H1 (cell line): Measurements from ENCODE around the gene SPRN. TPM values are rescaled to one million over a fixed set of nuclear protein-coding genes. Genes with fewer than 3 reads are reported as not detected.

Experiments
- CTCF ChIA-PET: fragments of 300-600 bp; sonication (Branson Sonifier 250); formaldehyde crosslinking; loops from one replicate; lab custom pipeline; 2021; ENCODE audit not compliant: partially characterized antibody; lab: Charles Lee
- POLR2A ChIA-PET: fragments of 300-600 bp; sonication (Branson Sonifier 250); formaldehyde crosslinking; loops from one replicate; lab custom pipeline; 2021; ENCODE audit warnings: inconsistent platforms; ENCODE audit not compliant: partially characterized antibody; lab: Charles Lee
- DNase-seq, 2 experiments: peaks; one replicate each; pipeline versions ENCODE4 v3.0.0 to v3.0.0-alpha.2; 2010 to 2022; ENCODE audit warnings: low spot score in 2 of 2, low read depth in 1 of 2, mixed read lengths in 1 of 2
- FAIRE-seq: peaks from 2 replicates; lab custom pipeline; 2011; peaks lifted over from hg19 to GRCh38; lab: Jason Lieb, UNC
- H2AFZ ChIP-seq: 2 replicates; pipeline ENCODE4 v1.8.1; 2012; ENCODE audit warnings: low read length, inconsistent platforms
- H2AK5ac ChIP-seq: 2 replicates; pipeline ENCODE4 v1.6.1; 2013; ENCODE audit warnings: low read depth, low read length
- H2BK120ac ChIP-seq: replicated peaks from 2 replicates; pipeline ENCODE3; 2013; ENCODE audit warnings: low read depth, low read length, inconsistent platforms
- H2BK12ac ChIP-seq: 2 replicates; pipeline ENCODE4 v1.6.1; 2013; ENCODE audit warnings: low read depth, low read length
- H2BK15ac ChIP-seq: 2 replicates; pipeline ENCODE4 v1.6.1; 2013; ENCODE audit warnings: low read length
- H2BK20ac ChIP-seq: 2 replicates; pipeline ENCODE4 v1.6.1; 2013; ENCODE audit warnings: low read length
- H2BK5ac ChIP-seq: 2 replicates; pipeline ENCODE4 v1.6.1; 2013; ENCODE audit warnings: low read depth, low read length
- H3K14ac ChIP-seq: 2 replicates; pipeline ENCODE4 v1.6.1; 2013; ENCODE audit warnings: inconsistent platforms; ENCODE audit not compliant: insufficient read length
- H3K18ac ChIP-seq: 2 replicates; pipeline ENCODE4 v1.6.1; 2013; ENCODE audit warnings: low read length; ENCODE audit errors: extremely low read depth
- H3K23ac ChIP-seq: 2 replicates; pipeline ENCODE4 v1.6.1; 2013; ENCODE audit warnings: inconsistent platforms; ENCODE audit not compliant: insufficient read length
- H3K23me2 ChIP-seq: 2 replicates; pipeline ENCODE4 v1.6.1; 2013; ENCODE audit warnings: low read depth, low read length
- H3K27ac ChIP-seq: 2 replicates; pipeline ENCODE4 v1.6.1; 2011; ENCODE audit warnings: low read depth, low read length, inconsistent platforms
- H3K27me3 ChIP-seq, 4 experiments: replicated peaks in 1 of 4; 1 replicate in 1 of 4; 2 replicates in 3 of 4; pipeline versions ENCODE4 v1.6.1 to v1.8.1; 2011 to 2013; ENCODE audit warnings: low read length in 3 of 4, mild to moderate bottlenecking in 3 of 4, inconsistent platforms in 2 of 4, mixed read lengths in 2 of 4, moderate library complexity in 1 of 4; ENCODE audit not compliant: control insufficient read depth in 3 of 4, insufficient read depth in 3 of 4; ENCODE audit errors: extremely low read depth in 1 of 4
- H3K36me3 ChIP-seq, 4 experiments: 2 replicates each; pipeline versions ENCODE4 v1.6.1 to v1.8.1; 2011 to 2013; ENCODE audit warnings: mild to moderate bottlenecking in 4 of 4, low read length in 3 of 4, moderate library complexity in 2 of 4, control low read depth in 1 of 4, inconsistent platforms in 1 of 4; ENCODE audit not compliant: insufficient read depth in 4 of 4, control insufficient read depth in 2 of 4
- H3K4ac ChIP-seq: replicated peaks from 2 replicates; pipeline ENCODE3; 2013; ENCODE audit warnings: low read length, low read depth, mixed read lengths, inconsistent platforms; ENCODE audit not compliant: insufficient read length
- H3K4me1 ChIP-seq, 4 experiments: replicated peaks in 1 of 4; 1 replicate in 1 of 4; 2 replicates in 3 of 4; pipeline versions ENCODE4 v1.6.1 to v1.8.1; 2011 to 2013; ENCODE audit warnings: low read length in 3 of 4, inconsistent platforms in 2 of 4, mixed read lengths in 1 of 4; ENCODE audit not compliant: insufficient read depth in 4 of 4, control insufficient read depth in 3 of 4
- H3K4me2 ChIP-seq, 2 experiments: 2 replicates each; pipeline versions ENCODE4 v1.6.1 to v1.8.1; 2011 to 2013; ENCODE audit warnings: low read depth in 2 of 2, low read length in 2 of 2, control low read depth in 1 of 2, inconsistent platforms in 1 of 2, mild to moderate bottlenecking in 1 of 2; ENCODE audit not compliant: insufficient read depth in 1 of 2
- H3K4me3 ChIP-seq, 4 experiments: fragments of 200-600, 300-600 bp in 1 of 4; sonication (generic), shearing (Covaris generic), sonication (Bioruptor Twin) in 1 of 4; 2 replicates each; pipeline versions ENCODE4 v1.5.1 to v1.8.1; 2011 to 2016; ENCODE audit warnings: low read length in 4 of 4, low read depth in 3 of 4, control low read depth in 2 of 4, inconsistent platforms in 2 of 4, mild to moderate bottlenecking in 2 of 4, mixed read lengths in 1 of 4, moderate library complexity in 1 of 4; ENCODE audit not compliant: insufficient read depth in 2 of 4; ENCODE audit errors: extremely low read depth in 1 of 4
- H3K56ac ChIP-seq: replicated peaks from 2 replicates; pipeline ENCODE3; 2013; ENCODE audit warnings: low read depth, mild to moderate bottlenecking, mixed read lengths, low read length, inconsistent platforms; ENCODE audit not compliant: insufficient read length
- H3K79me1 ChIP-seq: 2 replicates; pipeline ENCODE4 v1.6.1; 2013; ENCODE audit warnings: low read depth, low read length, control low read depth
- H3K79me2 ChIP-seq, 2 experiments: 2 replicates each; pipeline versions ENCODE4 v1.6.1 to v1.8.1; 2012 to 2013; ENCODE audit warnings: low read length in 2 of 2, mild to moderate bottlenecking in 2 of 2, inconsistent platforms in 1 of 2; ENCODE audit not compliant: insufficient read depth in 2 of 2, control insufficient read depth in 1 of 2
- H3K9ac ChIP-seq, 4 experiments: replicated peaks in 1 of 4; 1 replicate in 1 of 4; 2 replicates in 3 of 4; pipeline versions ENCODE4 v1.6.1 to v1.8.1; 2011 to 2013; ENCODE audit warnings: low read depth in 3 of 4, low read length in 3 of 4, control low read depth in 2 of 4, mild to moderate bottlenecking in 2 of 4, moderate library complexity in 2 of 4, inconsistent platforms in 1 of 4; ENCODE audit errors: extremely low read depth in 1 of 4
- H3K9me3 ChIP-seq, 2 experiments: 2 replicates each; pipeline versions ENCODE4 v1.6.1 to v1.8.1; 2012 to 2013; ENCODE audit warnings: mild to moderate bottlenecking in 2 of 2, moderate library complexity in 2 of 2, control low read depth in 1 of 2, inconsistent platforms in 1 of 2, low read depth in 1 of 2, low read length in 1 of 2, mixed read lengths in 1 of 2; ENCODE audit not compliant: insufficient read depth in 2 of 2
- H4K20me1 ChIP-seq, 2 experiments: replicated peaks in 1 of 2; 2 replicates each; pipeline versions ENCODE3 to v1.8.1; 2011 to 2013; ENCODE audit warnings: inconsistent platforms in 2 of 2, low read length in 2 of 2, mild to moderate bottlenecking in 1 of 2; ENCODE audit not compliant: insufficient read depth in 2 of 2, control insufficient read depth in 1 of 2
- H4K5ac ChIP-seq: 2 replicates; pipeline ENCODE4 v1.6.1; 2013; ENCODE audit warnings: low read length, low read depth, mixed read lengths, inconsistent platforms; ENCODE audit not compliant: insufficient read length
- H4K8ac ChIP-seq: 2 replicates; pipeline ENCODE4 v1.8.0; 2013; ENCODE audit warnings: mild to moderate bottlenecking, moderate library complexity, low read length, inconsistent platforms; ENCODE audit not compliant: insufficient read depth; ENCODE audit errors: extremely low read depth
- H4K91ac ChIP-seq: replicated peaks from 2 replicates; pipeline ENCODE3; 2013; ENCODE audit warnings: low read length, mixed read lengths, inconsistent platforms; ENCODE audit not compliant: insufficient read length
- ATF2 ChIP-seq: IDR thresholded peaks from 2 replicates; pipeline ENCODE4 v1.6.1; 2012; ENCODE audit warnings: low read length, inconsistent platforms
- JUND ChIP-seq: IDR thresholded peaks from 2 replicates; pipeline ENCODE4 v1.6.1; 2011; ENCODE audit warnings: mild to moderate bottlenecking, improper control_type of control experiment, low read length
- KDM4A ChIP-seq: IDR thresholded peaks from one replicate; pipeline ENCODE4 v1.7.1; 2012; ENCODE audit warnings: low read depth, mild to moderate bottlenecking, moderate library complexity, low read length, inconsistent platforms; ENCODE audit not compliant: severe bottlenecking
- MAX ChIP-seq: IDR thresholded peaks from 2 replicates; pipeline ENCODE4 v1.6.1; 2012; ENCODE audit warnings: inconsistent platforms
- WGBS, 2 experiments: shearing (Covaris generic) in 1 of 2; methylation state at CpG; one replicate each; pipeline versions ENCODE4 v1.1.6 to v1.1.7; 2013 to 2015; ENCODE audit warnings: low lambda C conversion rate in 2 of 2, mixed read lengths in 2 of 2, inconsistent platforms in 1 of 2, low coverage in 1 of 2, missing lambda C conversion rate in 1 of 2; ENCODE audit not compliant: insufficient replicate concordance in 2 of 2, insufficient coverage in 1 of 2, insufficient read length in 1 of 2; ENCODE audit errors: extremely low coverage in 1 of 2, missing lambda C conversion rate in 1 of 2; 5-methylcytosine and 5-hydroxymethylcytosine counted together
- polyA plus RNA-seq, 7 experiments: library from polyadenylated mRNA; depleted of rRNA in 3 of 7; stranded (reverse) in 5 of 7; unstranded in 2 of 7; fragments of >200 nt in 5 of 7; fragments of 200-250 nt in 2 of 7; gene quantifications; 1 replicate in 5 of 7; 2 replicates in 1 of 7; 4 replicates in 1 of 7; pipeline versions ENCODE4 v1.2.1 to v1.2.3, GENCODE V29; 2011 to 2013; ENCODE audit warnings: missing spikeins in 2 of 7, mixed read lengths in 2 of 7
- total RNA-seq: library from RNA; stranded (reverse); fragmentation: NEBNext Ultra II Directional; extraction: Animal tissue kit (Norgen Biotek cat#: 25700); gene quantifications from 2 replicates; pipeline ENCODE4 v1.2.1, GENCODE V29; 2021
- TF ChIP-seq, protein P1 (sequence below), 3 experiments: IDR thresholded peaks; 1 replicate in 2 of 3; 2 replicates in 1 of 3; pipeline versions ENCODE4 v1.5.1 to v1.6.1; 2011; ENCODE audit warnings: low read length in 3 of 3, mild to moderate bottlenecking in 3 of 3, inconsistent platforms in 2 of 3, low read depth in 1 of 3, moderate library complexity in 1 of 3; ENCODE audit not compliant: insufficient read depth in 1 of 3; ENCODE audit errors: control extremely low read depth in 1 of 3

SPRN gene
- total and polyA plus RNA-seq, 2 of the 8 experiments (the other 6 are each of a cell fraction or from before 2014, with no cell fraction given), result 0.23 to 0.24 TPM

- CTCF ChIA-PET, result interaction anchor here (0.9 kb wide), 1 partner anchor 12 kb away, joined by 3 read pairs; no protein-coding TSS in a partner anchor
- Histone ChIP-seq H3K27me3 (no peaks in the 10 kb centered on the region), H2BK5ac (no peak overlapping the region), H3K4me2 (no peak overlapping the region), H3K4ac (no peak overlapping the region), H3K4me3 (no peak overlapping the region), H3K23ac (no peak overlapping the region), H3K9me3 (no peaks in the 10 kb centered on the region), H3K9ac (peak overlapping the region in 1 of 4 experiments; percentile 9; a peak in 1 of 7 replicates), H2AK5ac (no peak overlapping the region), H3K23me2 (no peaks in the 10 kb centered on the region), H2BK15ac (no peak overlapping the region), H3K56ac (no peak overlapping the region), H4K20me1 (peaks cover 0 to 14% of the 10 kb centered on the region in 2 experiments), H2BK12ac (no peak overlapping the region), H2BK20ac (no peak overlapping the region), H4K91ac (no peak overlapping the region), H3K27ac (no peak overlapping the region), H2AFZ (no peak overlapping the region), H3K36me3 (peaks cover 8 to 71% (median 31%) of the 10 kb centered on the region in 4 experiments; a peak in 7 of 8 replicates), H4K5ac (no peak overlapping the region), H3K79me2 (peaks cover 0 to 29% of the 10 kb centered on the region in 2 experiments; a peak in 2 of 4 replicates), H3K14ac (no peak overlapping the region), H4K8ac (no peak overlapping the region), H3K79me1 (peaks cover 11% of the 10 kb centered on the region), H3K4me1 (no peaks in the 10 kb centered on the region), H3K18ac (no peak overlapping the region), H2BK120ac (no peak overlapping the region)
- WGBS, 2 experiments, result 92% methylated on average over 10 of the region's 10 CpGs; no CpG with 5 or more reads in 1 of the 2 experiments
- FAIRE-seq (no peak), DNase-seq (no peak)
- POLR2A ChIA-PET, result interaction anchor here (0.9 to 1.1 kb wide), 2 partner anchors 10 to 19 kb away, joined by 4 to 5 read pairs; no protein-coding TSS in a partner anchor
- TF ChIP-seq JUND (no peak), ATF2 (no peak), MAX (no peak), KDM4A (no peak)
- TF ChIP-seq, protein P1, sequence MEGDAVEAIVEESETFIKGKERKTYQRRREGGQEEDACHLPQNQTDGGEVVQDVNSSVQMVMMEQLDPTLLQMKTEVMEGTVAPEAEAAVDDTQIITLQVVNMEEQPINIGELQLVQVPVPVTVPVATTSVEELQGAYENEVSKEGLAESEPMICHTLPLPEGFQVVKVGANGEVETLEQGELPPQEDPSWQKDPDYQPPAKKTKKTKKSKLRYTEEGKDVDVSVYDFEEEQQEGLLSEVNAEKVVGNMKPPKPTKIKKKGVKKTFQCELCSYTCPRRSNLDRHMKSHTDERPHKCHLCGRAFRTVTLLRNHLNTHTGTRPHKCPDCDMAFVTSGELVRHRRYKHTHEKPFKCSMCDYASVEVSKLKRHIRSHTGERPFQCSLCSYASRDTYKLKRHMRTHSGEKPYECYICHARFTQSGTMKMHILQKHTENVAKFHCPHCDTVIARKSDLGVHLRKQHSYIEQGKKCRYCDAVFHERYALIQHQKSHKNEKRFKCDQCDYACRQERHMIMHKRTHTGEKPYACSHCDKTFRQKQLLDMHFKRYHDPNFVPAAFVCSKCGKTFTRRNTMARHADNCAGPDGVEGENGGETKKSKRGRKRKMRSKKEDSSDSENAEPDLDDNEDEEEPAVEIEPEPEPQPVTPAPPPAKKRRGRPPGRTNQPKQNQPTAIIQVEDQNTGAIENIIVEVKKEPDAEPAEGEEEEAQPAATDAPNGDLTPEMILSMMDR (IDR thresholded peaks at IDR 0.05; ENCODE audit: control extremely low read depth in 1 of 3, insufficient read depth in 1 of 3, low read depth in 1 of 3, low read length in 3 of 3), result no peak
Measured at GRCh38 chr10:133400624-133401424, 23.6 kb downstream of the SPRN start.
